Neural cell (in vitro differentiated cells): ENCODE measurements around the gene TBC1D3I. TPM values are rescaled to one million over a fixed set of nuclear protein-coding genes. Genes with fewer than 3 reads are reported as not detected.
"Not testable (repeated sequence)": the region's sequence is repeated elsewhere in the genome, so short reads cannot be mapped to it uniquely, and the experiment has no call there.

Experiments used
- H2AFZ ChIP-seq: fragments of 200-600, 300-800 bp; sonication (generic), shearing (Covaris generic); 2 replicates; pipeline ENCODE4 v1.6.0; 2014; ENCODE audit warnings: low read depth, mild to moderate bottlenecking, antibody characterized with exemption, low read length, moderate library complexity
- H3F3A ChIP-seq: fragments of 200-600 bp; shearing (Covaris generic); 2 replicates; pipeline ENCODE4 v1.6.1; 2016; ENCODE audit warnings: mild to moderate bottlenecking, moderate library complexity, mixed read lengths, antibody characterized with exemption, low read length; ENCODE audit not compliant: insufficient read depth, poor library complexity, severe bottlenecking
- H3K27ac ChIP-seq: fragments of 200-600, 300-800 bp; sonication (generic), shearing (Covaris generic); 2 replicates; pipeline ENCODE4 v1.5.1; 2014; ENCODE audit warnings: mild to moderate bottlenecking, low read length, moderate library complexity
- H3K27me3 ChIP-seq: fragments of 300-800, 200-600 bp; sonication (generic), shearing (Covaris generic); 2 replicates; pipeline ENCODE4 v1.6.0; 2014; ENCODE audit warnings: mild to moderate bottlenecking, low read depth, low read length, moderate library complexity; ENCODE audit not compliant: insufficient read depth
- H3K36me3 ChIP-seq: fragments of 300-800, 200-600 bp; sonication (generic), shearing (Covaris generic); 2 replicates; pipeline ENCODE4 v1.5.1; 2014; ENCODE audit warnings: mild to moderate bottlenecking, antibody characterized with exemption, low read length, moderate library complexity; ENCODE audit not compliant: insufficient read depth
- H3K4me2 ChIP-seq: fragments of 300-800, 200-600 bp; sonication (generic), shearing (Covaris generic); 2 replicates; pipeline ENCODE4 v1.6.0; 2014; ENCODE audit warnings: mild to moderate bottlenecking, low read length
- H3K4me3 ChIP-seq: fragments of 300-800, 200-600 bp; sonication (generic), shearing (Covaris generic); 2 replicates; pipeline ENCODE4 v1.5.1; 2014; ENCODE audit warnings: mild to moderate bottlenecking, low read length, moderate library complexity
- H3K79me2 ChIP-seq: fragments of 200-600 bp; shearing (Covaris generic); replicated peaks from 2 replicates; pipeline ENCODE4 v1.6.0; 2014; ENCODE audit warnings: mild to moderate bottlenecking, low read length, moderate library complexity; ENCODE audit not compliant: insufficient read depth
- H3K9ac ChIP-seq: fragments of 300-800, 200-600 bp; sonication (generic), shearing (Covaris generic); 2 replicates; pipeline ENCODE4 v1.6.1; 2016; ENCODE audit warnings: mild to moderate bottlenecking, low read length, mixed read lengths
- H3K9me2 ChIP-seq: fragments of 200-600 bp; shearing (Covaris generic); 2 replicates; pipeline ENCODE4 v1.6.1; 2016; ENCODE audit warnings: mild to moderate bottlenecking, low read length, mixed read lengths; ENCODE audit not compliant: insufficient read depth
- H3K9me3 ChIP-seq: fragments of 200-600, 300-800 bp; sonication (generic), shearing (Covaris generic); 2 replicates; pipeline ENCODE4 v1.6.1; 2016; ENCODE audit warnings: mild to moderate bottlenecking, mixed run types, low read length, moderate library complexity, mixed read lengths
- H4K20me1 ChIP-seq: fragments of 200-600 bp; shearing (Covaris generic); 2 replicates; pipeline ENCODE4 v1.6.1; 2016; ENCODE audit warnings: mild to moderate bottlenecking, mixed run types; ENCODE audit not compliant: insufficient read depth
- polyA minus RNA-seq: library from RNA; depleted of rRNA, polyadenylated mRNA; stranded (reverse); fragments of >200 nt; gene quantifications from 2 replicates; pipeline ENCODE4 v1.2.3, GENCODE V29; 2014
- polyA plus RNA-seq: library from polyadenylated mRNA; depleted of rRNA; stranded (reverse); fragments of >200 nt; gene quantifications from 2 replicates; pipeline ENCODE4 v1.2.3, GENCODE V29; 2014

TBC1D3I gene
- 0.32 and 4.2 TPM in 2 replicates for polyA plus RNA-seq
- polyA minus RNA-seq, result 1.2 TPM in 1 of 2 replicates, not detected in the other

DNA sequence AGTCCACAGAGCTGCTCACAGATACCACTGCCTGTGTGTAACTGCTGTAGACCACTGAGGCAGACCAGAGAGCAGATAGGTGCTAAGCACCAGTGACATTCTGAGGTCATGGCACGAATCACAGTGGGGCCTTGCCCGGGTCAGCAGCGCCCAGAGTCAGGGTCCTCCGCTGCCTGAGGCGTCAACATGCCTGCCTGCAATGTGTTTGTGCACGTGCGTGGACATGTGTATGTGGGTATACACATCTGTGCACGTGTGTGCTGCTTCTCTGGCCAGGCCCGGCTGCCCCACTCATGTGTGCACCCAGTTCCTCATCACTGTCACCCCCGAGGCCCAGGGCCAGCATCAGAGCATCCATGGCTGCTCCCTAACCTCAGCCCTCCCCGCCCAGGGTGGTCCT, at the start of gene TBC1D3I:
Gene TBC1D3I, minus strand, starts transcription at position 101 of the 400 bp plus-strand sequence. CDS start 1,585 bp downstream, outside the sequence.
- not testable (repeated sequence) for H3F3A ChIP-seq, H3K79me2 ChIP-seq, H3K4me3 ChIP-seq, H4K20me1 ChIP-seq, H3K27me3 ChIP-seq, H3K36me3 ChIP-seq, H3K9ac ChIP-seq, H3K4me2 ChIP-seq, H3K9me2 ChIP-seq, H2AFZ ChIP-seq, H3K9me3 ChIP-seq, H3K27ac ChIP-seq

DNA sequence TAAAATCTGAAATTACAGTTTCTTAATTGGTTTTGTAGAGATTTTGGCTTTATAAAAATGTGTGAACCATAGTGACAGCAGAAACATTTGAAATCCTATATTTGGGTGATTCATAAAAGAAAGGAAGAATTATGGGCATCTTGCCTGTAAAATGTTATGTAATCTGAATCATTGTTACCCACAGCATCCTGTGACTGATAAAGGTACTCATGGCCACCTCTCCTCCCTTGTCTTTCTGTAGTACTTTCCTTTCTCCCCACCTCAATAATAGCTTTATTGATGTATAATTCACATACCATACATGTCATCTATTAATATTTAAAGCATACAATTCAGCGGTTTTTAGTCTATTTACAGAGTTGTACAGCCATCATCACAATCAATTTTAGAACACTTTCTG, 30.8 kb upstream of the TBC1D3I start:
- H3K9ac ChIP-seq, H3K79me2 ChIP-seq, H3K27ac ChIP-seq, H2AFZ ChIP-seq, H3K9me2 ChIP-seq, H3K4me2 ChIP-seq, H3K4me3 ChIP-seq, H3F3A ChIP-seq, H3K27me3 ChIP-seq, H3K9me3 ChIP-seq, H4K20me1 ChIP-seq, H3K36me3 ChIP-seq: not testable (repeated sequence)

DNA sequence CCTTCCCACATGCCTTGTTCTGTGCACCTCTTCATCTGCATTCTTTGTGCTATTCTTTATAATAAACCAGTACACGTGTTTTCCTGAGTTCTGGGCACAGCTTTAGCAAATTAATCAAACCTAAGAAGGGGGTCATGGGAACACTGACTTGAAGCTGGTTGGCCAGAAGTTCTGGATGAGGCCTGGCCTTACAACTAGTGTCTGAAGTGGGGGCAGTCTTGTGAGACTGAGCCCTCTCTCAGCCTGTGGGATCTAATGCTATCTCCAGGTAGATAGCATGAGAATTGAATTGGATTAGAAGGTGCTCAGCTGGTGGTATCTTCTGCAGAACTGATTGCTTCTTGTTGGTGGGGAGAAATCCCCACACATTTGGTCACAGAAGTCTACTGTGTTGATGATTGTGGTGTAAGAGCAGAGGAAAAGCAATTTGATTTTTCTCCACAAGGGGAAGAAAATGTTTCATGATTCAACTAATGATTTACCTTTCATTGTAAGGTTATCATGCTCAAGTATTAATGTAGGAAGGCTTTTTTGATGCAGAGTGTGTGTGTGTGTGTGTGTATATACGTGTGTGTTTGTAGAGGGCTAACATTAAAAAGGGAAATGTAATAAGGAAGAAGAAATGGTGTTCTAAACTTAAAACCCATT, 25.7 kb upstream of the TBC1D3I start:
- H3K36me3 ChIP-seq, H3K27me3 ChIP-seq, H3K27ac ChIP-seq, H3F3A ChIP-seq, H3K9ac ChIP-seq, H3K4me2 ChIP-seq, H4K20me1 ChIP-seq, H3K9me3 ChIP-seq, H3K79me2 ChIP-seq, H2AFZ ChIP-seq, H3K4me3 ChIP-seq, H3K9me2 ChIP-seq: not testable (repeated sequence)

DNA sequence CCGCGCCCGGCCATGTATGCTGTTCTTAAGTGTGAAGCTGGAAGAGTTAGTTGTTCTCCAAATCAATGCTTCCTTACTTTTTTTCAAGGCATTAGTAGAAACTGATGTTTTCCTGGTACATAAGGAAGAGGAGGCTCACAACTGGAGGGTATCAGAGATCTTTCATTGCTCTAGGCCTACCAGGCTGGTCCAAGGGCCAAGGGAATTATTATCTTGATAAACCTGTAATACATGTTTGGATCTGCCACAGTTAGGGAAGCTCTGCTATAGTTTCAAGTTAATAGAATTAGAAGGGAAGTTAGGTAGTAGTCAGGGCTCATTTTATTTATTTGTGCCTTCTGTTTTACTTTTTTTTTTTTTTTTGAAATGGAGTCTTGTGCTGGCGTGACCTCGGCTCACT, 19.8 kb upstream of the TBC1D3I start:
- not testable (repeated sequence) for H3K27ac ChIP-seq, H3K27me3 ChIP-seq, H3K9ac ChIP-seq, H3K9me3 ChIP-seq, H3K4me2 ChIP-seq, H3K36me3 ChIP-seq, H3K4me3 ChIP-seq, H3K9me2 ChIP-seq, H2AFZ ChIP-seq, H3K79me2 ChIP-seq, H3F3A ChIP-seq, H4K20me1 ChIP-seq

DNA sequence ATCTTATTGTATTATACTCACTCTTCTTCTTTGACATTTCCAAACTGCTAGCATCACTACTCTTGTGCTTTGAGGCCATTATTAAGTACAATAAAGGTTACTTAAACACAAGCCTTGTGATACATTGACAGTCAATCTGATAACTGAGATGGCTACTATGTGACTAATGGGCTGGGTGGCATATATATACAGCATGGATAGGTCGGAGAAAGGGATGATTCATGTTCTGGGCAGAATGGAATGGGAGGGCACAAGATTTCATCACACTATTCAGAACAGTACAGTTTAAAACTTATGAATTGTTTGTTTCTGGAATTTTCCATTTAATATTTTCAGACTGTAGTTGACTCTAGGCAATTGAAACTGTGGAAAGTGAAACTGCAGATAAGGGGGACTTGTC, 18.9 kb upstream of the TBC1D3I start:
- H3K9me2 ChIP-seq, H3K9ac ChIP-seq, H3K36me3 ChIP-seq, H3K27ac ChIP-seq, H4K20me1 ChIP-seq, H3K9me3 ChIP-seq, H3K4me2 ChIP-seq, H3F3A ChIP-seq, H3K27me3 ChIP-seq, H3K4me3 ChIP-seq, H2AFZ ChIP-seq, H3K79me2 ChIP-seq: not testable (repeated sequence)

DNA sequence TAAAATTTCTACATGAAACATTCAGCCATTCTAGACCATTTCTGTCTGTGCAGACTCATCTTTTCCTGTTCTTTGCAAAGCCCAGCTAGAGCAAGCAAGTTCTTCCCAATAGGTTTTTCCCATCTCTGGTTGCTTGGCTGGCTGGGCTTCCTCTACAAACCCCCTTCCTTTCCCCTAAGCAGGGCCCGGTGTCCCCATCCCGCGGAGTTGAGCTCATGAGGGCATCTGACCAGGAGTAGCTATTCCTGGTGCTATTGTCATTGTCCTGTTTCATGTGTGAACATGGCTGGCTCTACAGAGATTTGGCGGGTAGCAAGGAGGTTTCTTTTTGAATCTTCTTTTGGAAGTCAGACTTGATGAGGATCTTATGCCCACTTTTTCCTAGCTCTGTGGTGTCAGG, 22.3 kb downstream of the TBC1D3I start:
- not testable (repeated sequence) for H3K36me3 ChIP-seq, H3K4me2 ChIP-seq, H3K27ac ChIP-seq, H3K79me2 ChIP-seq, H3F3A ChIP-seq, H2AFZ ChIP-seq, H3K9me3 ChIP-seq, H3K9ac ChIP-seq, H3K9me2 ChIP-seq, H4K20me1 ChIP-seq, H3K27me3 ChIP-seq, H3K4me3 ChIP-seq
